Measurements from ENCODE around the gene CTNNAL1. TPM values are rescaled to one million over a fixed set of nuclear protein-coding genes. Genes with fewer than 3 reads are reported as not detected.

The CTNNAL1 gene
- total RNA-seq, 4 donors from 2014 or later, result 17.8 to 75.4 (median 44.8) TPM

- in situ Hi-C loops (cut with MboI; ENCODE audit: low sequenced_read_pairs in 4 of 4), result no loop called here
- no peaks in the 10 kb centered on the region for H3K27me3 ChIP-seq
- DNase-seq (no peak), ATAC-seq (peak in 1 of 2 donors; percentile 81)
- TF ChIP-seq POLR2A (IDR thresholded peaks at IDR 0.05) (no peak), CTCF (IDR thresholded peaks at IDR 0.05 in 4 of 5, conservative IDR thresholded peaks at IDR 0.05 in 1 of 5) (no peak)
- no peak overlapping the region for H3K27ac ChIP-seq
- H3K9me3 ChIP-seq, result no peaks in the 10 kb centered on the region
- peaks cover 0 to 8% of the 10 kb centered on the region in 2 donors for H3K4me1 ChIP-seq
- intact Hi-C loops (cut with DNase I; ENCODE audit: low total_unique reads), result no loop called here
- H3K4me3 ChIP-seq, result no peak overlapping the region
- H3K36me3 ChIP-seq, result peaks cover 0 to 34% of the 10 kb centered on the region in 2 donors
Observed at GRCh38 chr9:109043578-109043977, 30.3 kb upstream of the CTNNAL1 start.

GRCh38 chr9:109040571-109040970 lies 27.3 kb upstream of the CTNNAL1 start:
- TF ChIP-seq POLR2A (IDR thresholded peaks at IDR 0.05) (no peak), CTCF (IDR thresholded peaks at IDR 0.05 in 4 of 5, conservative IDR thresholded peaks at IDR 0.05 in 1 of 5) (no peak)
- Histone ChIP-seq H3K36me3 (peaks cover 0 to 7% of the 10 kb centered on the region in 2 donors), H3K4me1 (peaks cover 0 to 20% of the 10 kb centered on the region in 2 donors), H3K4me3 (no peak overlapping the region), H3K27me3 (no peaks in the 10 kb centered on the region), H3K27ac (no peak overlapping the region), H3K9me3 (no peaks in the 10 kb centered on the region)
- in situ Hi-C loops (cut with MboI; ENCODE audit: low sequenced_read_pairs in 4 of 4) (no loop called here), intact Hi-C loops (cut with DNase I; ENCODE audit: low total_unique reads) (no loop called here)
- ATAC-seq, result no peak
- no peak for DNase-seq

- in situ Hi-C loops (cut with MboI; ENCODE audit: low sequenced_read_pairs in 4 of 4), result no loop called here
- Histone ChIP-seq H3K4me1 (peaks cover 0 to 20% of the 10 kb centered on the region in 2 donors), H3K27me3 (no peaks in the 10 kb centered on the region), H3K4me3 (no peak overlapping the region), H3K36me3 (peaks cover 0 to 3% of the 10 kb centered on the region in 2 donors), H3K9me3 (no peaks in the 10 kb centered on the region), H3K27ac (peak overlapping the region in 1 of 4 donors; percentile 17)
- DNase-seq (no peak), ATAC-seq (no peak)
- TF ChIP-seq POLR2A (IDR thresholded peaks at IDR 0.05) (no peak), CTCF (IDR thresholded peaks at IDR 0.05 in 4 of 5, conservative IDR thresholded peaks at IDR 0.05 in 1 of 5) (no peak)
- intact Hi-C loops (cut with DNase I; ENCODE audit: low total_unique reads), result loop anchor here (5.0 kb wide), 1 partner anchor 48 kb away; no protein-coding TSS in a partner anchor
Observed at GRCh38 chr9:109039539-109039938, 26.2 kb upstream of the CTNNAL1 start.

- Histone ChIP-seq H3K4me1 (peaks cover 0 to 20% of the 10 kb centered on the region in 2 donors), H3K4me3 (no peak overlapping the region), H3K9me3 (no peaks in the 10 kb centered on the region), H3K36me3 (peaks cover 0 to 16% of the 10 kb centered on the region in 2 donors), H3K27ac (peak overlapping the region in 1 of 4 donors; percentile 49), H3K27me3 (no peaks in the 10 kb centered on the region)
- in situ Hi-C loops (cut with MboI; ENCODE audit: low sequenced_read_pairs in 4 of 4), result no loop called here
- DNase-seq, result no peak
- ATAC-seq, result no peak
- TF ChIP-seq POLR2A (IDR thresholded peaks at IDR 0.05), result no peak
- no peak for TF ChIP-seq CTCF (IDR thresholded peaks at IDR 0.05 in 4 of 5, conservative IDR thresholded peaks at IDR 0.05 in 1 of 5)
- intact Hi-C loops (cut with DNase I; ENCODE audit: low total_unique reads), result loop anchor here (5.0 kb wide), 1 partner anchor 49 kb away; no protein-coding TSS in a partner anchor
Observed at GRCh38 chr9:109037946-109038715, 24.8 kb upstream of the CTNNAL1 start.

All from gastrocnemius medialis (tissue), 4 donors.